Measurements from ENCODE around the gene SUV39H1. TPM values are rescaled to one million over a fixed set of nuclear protein-coding genes. Genes with fewer than 3 reads are reported as not detected.
A peak's percentile ranks its signal among the peaks of the same experiment; 100 is the strongest.

The SUV39H1 gene
- total and polyA plus RNA-seq, 2 of the 8 experiments (the other 6 are each of a cell fraction or from before 2014, with no cell fraction given): 14.8 to 27.8 TPM

GRCh38 chrX:48747415-48748016 lies 51.0 kb downstream of the SUV39H1 start:
- no peak overlapping the region for H2AK5ac ChIP-seq (ENCODE audit: low read depth, low read length)
- H4K20me1 ChIP-seq (replicated peaks in 1 of 2; ENCODE audit: control insufficient read depth in 1 of 2, insufficient read depth in 2 of 2, low read length in 2 of 2): no peaks in the 10 kb centered on the region
- no peaks in the 10 kb centered on the region for H3K79me2 ChIP-seq (ENCODE audit: control insufficient read depth in 1 of 2, insufficient read depth in 2 of 2, low read length in 2 of 2)
- H2BK20ac ChIP-seq (ENCODE audit: low read length): no peak overlapping the region
- no peak overlapping the region for H3K56ac ChIP-seq (replicated peaks; ENCODE audit: insufficient read length, low read depth, low read length)
- no peaks in the 10 kb centered on the region for H3K9me3 ChIP-seq (ENCODE audit: insufficient read depth in 2 of 2, low read depth in 1 of 2, low read length in 1 of 2)
- H2BK12ac ChIP-seq (ENCODE audit: low read depth, low read length): no peak overlapping the region
- H3K4me3 ChIP-seq (ENCODE audit: extremely low read depth in 1 of 4, insufficient read depth in 2 of 4, low read depth in 3 of 4, low read length in 4 of 4): no peak overlapping the region
- H3K27me3 ChIP-seq (replicated peaks in 1 of 4; ENCODE audit: control insufficient read depth in 3 of 4, extremely low read depth in 1 of 4, insufficient read depth in 3 of 4, low read length in 3 of 4): no peaks in the 10 kb centered on the region
- POLR2A ChIA-PET (ENCODE audit: partially characterized antibody): interaction anchor here (0.8 kb wide), 1 partner anchor 10 kb away, joined by 3 read pairs; no protein-coding TSS in a partner anchor
- H2BK15ac ChIP-seq (ENCODE audit: low read length): no peak overlapping the region
- no peak for FAIRE-seq
- CTCF ChIA-PET (ENCODE audit: partially characterized antibody): no interaction called here
- no peak overlapping the region for H3K27ac ChIP-seq (ENCODE audit: low read depth, low read length)
- H2AFZ ChIP-seq (ENCODE audit: low read length): no peak overlapping the region
- no peaks in the 10 kb centered on the region for H3K23me2 ChIP-seq (ENCODE audit: low read depth, low read length)
- no peak overlapping the region for H3K23ac ChIP-seq (ENCODE audit: insufficient read length)
- no peak overlapping the region for H4K91ac ChIP-seq (replicated peaks; ENCODE audit: insufficient read length, low read length)
- no peaks in the 10 kb centered on the region for H3K36me3 ChIP-seq (ENCODE audit: control insufficient read depth in 2 of 4, insufficient read depth in 4 of 4, low read length in 3 of 4)
- H2BK120ac ChIP-seq (replicated peaks; ENCODE audit: low read depth, low read length): no peak overlapping the region
- 71% methylated on average over 6 of the region's 8 CpGs; no CpG with 5 or more reads in 1 of the 2 experiments for WGBS, 2 experiments (ENCODE audit: extremely low coverage in 1 of 2, insufficient coverage in 1 of 2, insufficient read length in 1 of 2, insufficient replicate concordance in 2 of 2, low coverage in 1 of 2, low lambda C conversion rate in 2 of 2, missing lambda C conversion rate in 1 of 2)
- no peak overlapping the region for H3K9ac ChIP-seq (replicated peaks in 1 of 4; ENCODE audit: extremely low read depth in 1 of 4, low read depth in 3 of 4, low read length in 3 of 4)
- no peak overlapping the region; a peak in 1 of 4 replicates for H3K4me2 ChIP-seq (ENCODE audit: insufficient read depth in 1 of 2, low read depth in 2 of 2, low read length in 2 of 2)
- H4K8ac ChIP-seq (ENCODE audit: extremely low read depth, insufficient read depth, low read length): no peak overlapping the region
- no peaks in the 10 kb centered on the region for H3K4me1 ChIP-seq (replicated peaks in 1 of 4; ENCODE audit: control insufficient read depth in 3 of 4, insufficient read depth in 4 of 4, low read length in 3 of 4)
- no peak overlapping the region for H4K5ac ChIP-seq (ENCODE audit: insufficient read length, low read depth, low read length)
- DNase-seq (ENCODE audit: low read depth in 1 of 2, low spot score in 2 of 2): no peak
- H3K79me1 ChIP-seq (ENCODE audit: low read depth, low read length): no peaks in the 10 kb centered on the region
- H3K14ac ChIP-seq (ENCODE audit: insufficient read length): no peak overlapping the region
- H2BK5ac ChIP-seq (ENCODE audit: low read depth, low read length): no peak overlapping the region
- H3K18ac ChIP-seq (ENCODE audit: extremely low read depth, low read length): no peak overlapping the region
- TF ChIP-seq CTBP2 (IDR thresholded peaks at IDR 0.05; ENCODE audit: borderline replicate concordance, insufficient read depth, insufficient read length, low read length) (no peak), CBX8 (IDR thresholded peaks at IDR 0.05; ENCODE audit: borderline replicate concordance, low read depth, low read length) (no peak), TEAD4 (IDR thresholded peaks at IDR 0.05; ENCODE audit: low read depth, low read length) (0 out of 2 replicates have a peak, but pooled peaks have one; percentile 15)
- no peak overlapping the region for H3K4ac ChIP-seq (replicated peaks; ENCODE audit: insufficient read length, low read depth, low read length)
